Bronchial epithelial cell (primary cell): ENCODE measurements around the gene EN1. TPM values are rescaled to one million over a fixed set of nuclear protein-coding genes. Genes with fewer than 3 reads are reported as not detected.

ENCODE experiments used
- DNase-seq: peaks from one replicate; pipeline ENCODE4 v3.0.0-alpha.2; 2010; ENCODE audit warnings: low read depth
- FAIRE-seq: peaks from 2 replicates; lab custom pipeline; 2011; peaks lifted over from hg19 to GRCh38; lab: Jason Lieb, UNC
- H3K27me3 ChIP-seq: 2 replicates; pipeline ENCODE4 v1.5.1; 2011; ENCODE audit warnings: low read length; ENCODE audit not compliant: control insufficient read depth, insufficient read depth
- H3K36me3 ChIP-seq: 2 replicates; pipeline ENCODE4 v1.5.1; 2011; ENCODE audit warnings: low read length; ENCODE audit not compliant: control insufficient read depth, insufficient read depth
- H3K4me3 ChIP-seq: 2 replicates; pipeline ENCODE4 v1.5.1; 2011; ENCODE audit warnings: mild to moderate bottlenecking, low read depth, low read length, control low read depth
- total RNA-seq: library from RNA; depleted of rRNA; stranded (reverse); fragments of >200 nt; gene quantifications from 2 replicates; pipeline ENCODE4 v1.2.1, GENCODE V29; 2014
- TF ChIP-seq, protein P1 (sequence below): IDR thresholded peaks from 2 replicates; pipeline ENCODE4 v1.5.1; 2011; ENCODE audit warnings: mild to moderate bottlenecking, moderate library complexity, low read length, control low read depth, inconsistent platforms; ENCODE audit not compliant: insufficient read depth, severe bottlenecking

The EN1 gene
- total RNA-seq, 1 donor from 2014 or later: not detected

DNA sequence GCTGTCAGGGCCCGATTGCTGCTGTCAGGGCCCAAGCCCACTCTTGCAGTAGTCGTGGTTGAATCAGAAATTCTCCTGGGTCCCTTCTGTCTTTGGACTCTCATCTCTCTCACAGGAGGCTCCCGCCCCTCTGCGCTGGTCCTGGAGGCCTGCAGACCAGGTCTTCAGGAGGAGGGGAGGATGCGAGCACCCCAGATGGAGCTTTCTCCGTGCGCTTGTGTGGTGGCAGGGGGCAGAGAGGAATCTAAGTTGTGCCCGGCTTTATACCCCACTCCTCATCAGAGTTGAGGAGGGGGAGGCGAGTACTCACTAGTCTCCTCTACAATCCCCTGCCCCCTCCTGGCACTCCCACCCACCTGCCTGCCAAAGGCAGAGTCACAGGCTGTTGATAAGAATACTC, 10.4 kb downstream of the EN1 start:
- DNase-seq (no peak), FAIRE-seq (no peak)
- H3K4me3 ChIP-seq: no peak overlapping the region
- H3K27me3 ChIP-seq: peaks cover 76% of the 10 kb centered on the region
- H3K36me3 ChIP-seq: no peaks in the 10 kb centered on the region
- TF ChIP-seq, protein P1, sequence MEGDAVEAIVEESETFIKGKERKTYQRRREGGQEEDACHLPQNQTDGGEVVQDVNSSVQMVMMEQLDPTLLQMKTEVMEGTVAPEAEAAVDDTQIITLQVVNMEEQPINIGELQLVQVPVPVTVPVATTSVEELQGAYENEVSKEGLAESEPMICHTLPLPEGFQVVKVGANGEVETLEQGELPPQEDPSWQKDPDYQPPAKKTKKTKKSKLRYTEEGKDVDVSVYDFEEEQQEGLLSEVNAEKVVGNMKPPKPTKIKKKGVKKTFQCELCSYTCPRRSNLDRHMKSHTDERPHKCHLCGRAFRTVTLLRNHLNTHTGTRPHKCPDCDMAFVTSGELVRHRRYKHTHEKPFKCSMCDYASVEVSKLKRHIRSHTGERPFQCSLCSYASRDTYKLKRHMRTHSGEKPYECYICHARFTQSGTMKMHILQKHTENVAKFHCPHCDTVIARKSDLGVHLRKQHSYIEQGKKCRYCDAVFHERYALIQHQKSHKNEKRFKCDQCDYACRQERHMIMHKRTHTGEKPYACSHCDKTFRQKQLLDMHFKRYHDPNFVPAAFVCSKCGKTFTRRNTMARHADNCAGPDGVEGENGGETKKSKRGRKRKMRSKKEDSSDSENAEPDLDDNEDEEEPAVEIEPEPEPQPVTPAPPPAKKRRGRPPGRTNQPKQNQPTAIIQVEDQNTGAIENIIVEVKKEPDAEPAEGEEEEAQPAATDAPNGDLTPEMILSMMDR: no peak

DNA sequence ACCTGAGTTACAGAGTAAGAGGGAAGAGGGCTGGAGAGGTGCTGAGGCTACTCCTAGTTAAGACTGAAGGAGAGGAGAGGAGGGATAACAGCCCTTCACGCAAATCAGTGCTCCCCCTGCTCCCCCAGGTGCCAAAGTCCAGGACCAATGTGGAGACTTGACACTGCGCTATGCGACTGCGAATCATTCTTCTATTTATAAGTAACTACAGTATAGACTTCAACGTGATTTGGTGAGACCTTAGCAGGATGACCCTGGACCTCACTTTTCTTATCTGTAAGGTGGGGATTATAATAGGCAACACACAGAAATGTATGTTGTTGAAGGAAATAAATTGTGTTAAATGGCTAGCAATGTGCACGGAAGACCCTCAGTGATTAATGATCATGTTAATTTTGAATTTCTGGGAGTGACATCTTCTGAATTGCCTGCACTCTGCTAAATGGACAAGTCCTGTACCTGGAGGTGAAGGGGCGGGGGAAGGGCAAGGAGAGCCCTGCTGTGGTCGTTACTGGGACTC, 11.0 kb downstream of the EN1 start:
- TF ChIP-seq, protein P1: no peak
- no peak for FAIRE-seq
- H3K4me3 ChIP-seq: no peak overlapping the region
- peaks cover 74% of the 10 kb centered on the region for H3K27me3 ChIP-seq
- no peaks in the 10 kb centered on the region for H3K36me3 ChIP-seq
- DNase-seq: no peak

DNA sequence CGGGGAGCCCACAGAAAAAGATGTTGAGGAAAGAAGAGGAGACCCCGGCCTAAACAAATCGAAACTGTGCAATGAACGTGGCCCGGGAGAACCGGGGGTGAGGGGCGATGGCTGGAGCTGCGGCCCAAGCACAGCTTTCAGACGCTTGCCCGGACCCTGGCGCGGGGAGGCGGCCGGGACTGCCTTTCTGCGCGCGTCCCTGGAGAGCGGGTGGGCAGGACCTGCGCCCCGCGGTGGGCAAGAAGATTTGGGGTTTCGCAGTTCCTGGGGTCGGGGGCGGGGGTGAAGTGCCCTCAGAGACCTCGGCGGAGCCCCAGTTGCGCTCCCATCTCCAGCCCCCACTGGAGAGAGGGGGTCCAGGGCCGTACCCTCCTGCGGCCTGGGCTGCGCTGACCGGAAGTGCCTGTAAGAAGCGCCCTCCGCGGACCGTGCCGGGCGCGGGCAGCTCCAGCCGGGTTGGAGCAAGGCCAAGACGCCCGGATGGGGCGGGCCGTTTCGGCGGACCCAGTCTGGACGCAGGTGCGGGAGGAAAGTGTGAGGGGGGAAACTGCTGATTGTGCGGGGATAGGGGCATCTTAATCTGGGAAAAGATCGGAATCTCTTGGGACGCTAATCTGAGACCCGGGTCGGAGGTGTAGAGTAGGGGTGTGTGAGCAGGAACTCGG, 11.6 kb downstream of the EN1 start:
- no peak for DNase-seq
- no peaks in the 10 kb centered on the region for H3K36me3 ChIP-seq
- no peak overlapping the region for H3K4me3 ChIP-seq
- FAIRE-seq: no peak
- H3K27me3 ChIP-seq: peaks cover 71% of the 10 kb centered on the region
- TF ChIP-seq, protein P1: no peak

GRCh38 chr2:118834901-118835745, 12.3 kb downstream of the EN1 start:
- TF ChIP-seq, protein P1: no peak
- no peaks in the 10 kb centered on the region for H3K36me3 ChIP-seq
- no peak for FAIRE-seq
- no peak for DNase-seq
- peaks cover 68% of the 10 kb centered on the region for H3K27me3 ChIP-seq
- H3K4me3 ChIP-seq: no peak overlapping the region

- Histone ChIP-seq H3K4me3 (no peak overlapping the region), H3K27me3 (peaks cover 68% of the 10 kb centered on the region), H3K36me3 (no peaks in the 10 kb centered on the region)
- FAIRE-seq: no peak
- no peak for DNase-seq
- TF ChIP-seq, protein P1: no peak
These were observed 13.0 kb downstream of the EN1 start for GRCh38 chr2:118834440-118834810.
